Fibroblast of skin of left quadriceps (primary cell): ENCODE measurements around the gene ERBB4.
"Not testable (repeated sequence)": the region's sequence is repeated elsewhere in the genome, so short reads cannot be mapped to it uniquely, and the experiment has no call there.

Experiments used
- DNase-seq, 2 experiments: peaks; one replicate each; pipeline ENCODE4 v3.0.0-alpha.2; 2013; ENCODE audit warnings: low read depth in 2 of 2

ERBB4 gene

DNA sequence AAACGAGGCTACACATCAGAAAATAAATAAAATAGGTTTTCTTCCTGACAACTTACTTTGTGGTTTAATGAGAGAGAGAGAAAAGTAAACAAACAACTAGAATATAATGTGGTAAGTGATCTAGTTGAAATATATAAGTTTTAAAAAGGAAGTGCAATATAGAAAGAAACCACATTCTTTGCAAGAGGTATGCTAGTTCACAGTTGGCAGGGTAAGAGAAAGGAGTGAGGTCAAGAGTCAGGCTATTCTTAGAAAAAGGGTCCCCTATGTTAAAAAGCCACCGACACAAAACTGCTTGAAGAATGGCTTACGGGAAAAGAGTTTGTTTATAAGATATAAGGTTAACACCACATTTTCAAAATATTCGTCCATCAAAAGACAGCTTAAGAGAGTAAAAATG is 462.1 kb downstream of the ERBB4 start:
- DNase-seq, result no peak

DNA sequence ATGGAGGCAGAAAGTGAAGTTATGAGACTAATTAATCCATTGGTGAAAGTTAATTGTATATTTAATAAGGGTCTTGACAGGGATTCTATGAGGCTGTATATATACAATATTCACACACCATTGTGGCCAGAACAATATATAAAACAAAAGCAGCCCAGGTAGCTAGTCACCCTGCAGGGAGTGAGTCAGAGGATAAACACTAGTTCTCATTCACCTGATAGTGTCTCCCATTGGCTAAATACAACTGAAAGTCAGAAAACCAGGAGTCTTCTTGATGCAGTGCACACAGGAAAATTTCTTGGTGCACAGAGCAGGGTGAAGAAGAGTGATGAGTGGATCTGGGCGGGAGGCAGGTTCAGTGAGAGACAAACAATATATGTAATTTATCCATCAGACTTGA is 465.2 kb downstream of the ERBB4 start:
- DNase-seq, result no peak

GRCh38 chr2:212066546-212066945 is 472.1 kb downstream of the ERBB4 start:
- DNase-seq, result no peak

- no peak for DNase-seq
Measured at GRCh38 chr2:212064318-212064717, 474.3 kb downstream of the ERBB4 start.

- DNase-seq, result peak; percentile 10 to 14
Measured at GRCh38 chr2:212052412-212053159, 486.0 kb downstream of the ERBB4 start.

GRCh38 chr2:212050871-212051270 is 487.7 kb downstream of the ERBB4 start:
- no peak for DNase-seq

- no peak for DNase-seq
Measured at GRCh38 chr2:212042562-212042961, 496.0 kb downstream of the ERBB4 start.

DNA sequence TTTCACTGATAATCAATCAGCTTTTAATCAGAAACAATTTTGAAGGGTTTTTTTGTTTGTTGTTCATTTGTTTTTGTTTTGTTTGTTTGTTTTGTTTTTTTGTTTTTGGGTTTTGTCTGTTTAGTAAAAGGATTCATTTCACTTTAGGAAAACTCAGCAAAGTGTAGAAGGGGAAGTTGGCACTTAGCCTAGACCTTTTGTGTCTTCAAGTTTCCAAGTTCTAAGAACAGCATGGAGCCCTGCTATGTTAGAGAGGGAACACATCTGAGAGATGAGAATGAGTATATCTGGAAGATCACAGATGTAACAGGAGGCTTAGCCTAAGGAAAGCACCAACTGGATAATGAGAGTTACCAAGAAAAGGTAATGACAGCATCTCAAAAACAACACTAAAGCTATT is 501.5 kb downstream of the ERBB4 start:
- DNase-seq, result no peak

- no peak for DNase-seq
Measured at GRCh38 chr2:212034841-212035585, 503.6 kb downstream of the ERBB4 start.

- no peak for DNase-seq
Measured at GRCh38 chr2:212033888-212034287, 504.7 kb downstream of the ERBB4 start.

GRCh38 chr2:212032536-212033219 is 505.9 kb downstream of the ERBB4 start:
- no peak for DNase-seq

DNA sequence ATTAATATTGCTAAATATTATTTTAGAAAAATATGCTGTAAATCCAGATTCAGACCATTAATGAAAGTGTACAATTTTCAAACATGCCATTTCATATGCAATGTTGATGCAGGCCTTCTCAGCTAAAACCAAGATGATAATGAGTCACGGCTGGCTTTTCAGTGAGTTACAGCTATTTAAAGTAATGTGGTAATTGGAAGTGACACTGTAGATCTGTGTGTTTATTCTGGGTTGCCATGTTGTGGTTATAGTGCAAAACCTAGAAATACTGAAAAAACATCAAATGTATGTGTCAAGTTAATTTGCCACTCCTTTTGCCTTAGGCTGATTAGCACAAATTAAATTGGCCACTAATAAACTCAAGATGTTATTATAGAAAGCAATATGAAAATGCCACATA is 506.6 kb downstream of the ERBB4 start:
- peak; percentile 62 for DNase-seq

DNA sequence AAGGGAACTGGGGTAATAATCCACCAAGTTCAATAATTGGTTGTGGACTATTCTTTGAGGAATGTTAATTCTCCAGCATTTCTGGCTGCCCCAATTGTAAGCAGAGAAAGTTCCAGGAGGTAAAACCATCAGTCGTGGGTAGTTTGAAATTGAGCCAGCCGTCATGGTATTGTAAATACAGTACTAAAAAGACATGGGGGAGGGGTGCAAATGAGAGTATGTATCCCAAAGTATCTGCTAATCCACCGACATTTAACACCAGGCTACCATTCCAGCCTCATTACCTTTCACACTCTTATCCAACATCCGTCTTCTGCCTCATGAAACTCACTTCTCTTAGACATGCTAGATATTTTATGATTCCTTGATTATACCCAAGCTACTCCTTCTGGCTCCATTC is 507.9 kb downstream of the ERBB4 start:
- no peak for DNase-seq

DNA sequence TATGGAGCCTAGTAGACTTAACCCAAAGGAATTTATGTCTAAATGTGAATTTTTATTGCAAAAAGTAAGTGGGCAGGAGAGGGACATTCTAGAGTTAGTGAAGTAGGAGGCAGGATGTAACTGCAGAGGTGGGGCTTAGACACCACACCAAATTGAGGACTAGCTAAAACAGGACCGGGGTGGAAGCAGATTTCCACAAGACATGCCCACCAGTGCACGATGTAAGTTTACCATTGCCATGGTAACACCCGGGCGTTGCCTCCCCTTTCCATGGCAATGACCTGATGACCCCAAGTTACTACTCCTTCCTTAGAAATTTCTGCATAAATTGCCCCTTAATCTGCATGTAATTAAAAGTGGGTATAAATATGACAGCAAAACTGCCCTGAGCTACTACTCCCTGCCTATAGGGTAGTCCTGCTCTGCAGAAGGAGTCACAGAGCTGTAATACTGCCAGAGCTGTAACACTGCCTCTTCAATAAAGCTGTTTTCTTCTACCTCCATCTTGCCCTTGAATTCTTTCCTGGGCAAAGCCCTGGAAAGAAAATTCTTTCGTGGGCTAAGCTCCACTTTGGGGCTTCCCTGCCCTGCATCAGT is 509.7 kb downstream of the ERBB4 start:
- no peak for DNase-seq

GRCh38 chr2:212027681-212028628 is 510.6 kb downstream of the ERBB4 start:
- DNase-seq, result no peak

DNA sequence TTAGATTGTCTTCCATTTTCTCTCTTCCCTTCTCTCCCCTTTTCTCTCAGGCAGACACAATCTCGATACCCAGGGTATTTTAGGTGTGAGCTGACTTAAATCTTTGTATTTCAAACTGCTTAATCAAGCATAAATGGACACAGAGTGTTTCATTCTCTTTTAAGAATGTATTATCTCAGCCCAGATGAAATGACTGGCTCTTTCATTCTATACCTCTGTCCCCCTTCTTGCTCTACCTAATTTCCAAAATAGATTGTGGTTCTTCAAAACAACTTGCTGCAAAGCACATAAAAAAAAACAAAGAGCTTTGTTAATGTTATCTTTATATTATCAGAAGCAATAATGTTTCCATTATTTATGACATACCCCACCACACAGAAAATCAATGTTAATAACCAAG is 514.6 kb downstream of the ERBB4 start:
- no peak for DNase-seq

- DNase-seq, result no peak
Measured at GRCh38 chr2:212022966-212023365, 515.6 kb downstream of the ERBB4 start.

- DNase-seq, result peak; percentile 70 to 73
Measured at GRCh38 chr2:212021947-212022346, 516.7 kb downstream of the ERBB4 start.

DNA sequence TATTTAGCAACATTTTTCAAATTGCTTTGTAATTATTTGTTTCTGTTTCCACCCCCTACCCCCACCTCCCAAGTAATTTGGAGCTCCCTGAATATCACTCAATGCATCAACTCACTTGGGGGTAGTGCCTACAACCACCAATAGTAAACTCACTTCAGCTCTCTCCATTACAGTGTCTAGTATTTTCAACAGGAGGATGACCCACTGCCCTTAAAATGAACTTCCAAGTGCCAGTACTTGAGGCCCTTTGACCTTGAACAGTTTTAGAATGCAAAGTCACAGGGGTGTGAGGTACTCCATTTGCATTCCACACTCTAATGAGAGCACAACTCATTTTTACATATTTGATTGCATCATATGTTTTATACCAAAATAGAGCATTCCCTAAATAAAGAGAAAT is 523.0 kb downstream of the ERBB4 start:
- no peak for DNase-seq

DNA sequence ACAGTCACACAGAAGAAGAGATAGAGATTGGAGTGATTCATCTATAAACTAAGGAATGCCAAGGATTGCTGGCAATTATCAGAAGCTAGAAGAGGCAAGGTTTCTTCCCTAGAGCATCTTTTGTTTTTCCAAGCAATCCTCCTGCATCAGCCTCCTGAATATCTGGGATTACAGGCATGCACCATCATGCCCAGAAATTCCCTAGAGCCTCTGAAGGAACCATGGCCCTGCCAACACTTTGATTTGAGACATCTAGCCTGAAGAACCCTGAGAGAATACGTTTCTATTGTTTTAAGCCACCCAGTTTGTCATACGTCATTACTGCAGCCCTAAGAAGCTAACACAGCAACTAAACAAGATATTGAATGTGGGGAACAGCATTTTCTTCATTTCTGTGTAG is 525.0 kb downstream of the ERBB4 start:
- no peak for DNase-seq

GRCh38 chr2:212010305-212010704 is 528.3 kb downstream of the ERBB4 start:
- DNase-seq, result not testable (repeated sequence)
